ENCODE measurements around the gene MBNL3.
"Not testable (repeated sequence)": the region's sequence is repeated elsewhere in the genome, so short reads cannot be mapped to it uniquely, and the experiment has no call there.

Gene MBNL3

GRCh38 chrX:132367984-132368383 is 120.9 kb downstream of the MBNL3 start:
- DNase-seq: no peak

- DNase-seq: no peak
Measured at GRCh38 chrX:132367314-132367713, 121.5 kb downstream of the MBNL3 start.

- no peak for DNase-seq
Measured at GRCh38 chrX:132365490-132365889, 123.3 kb downstream of the MBNL3 start.

DNA sequence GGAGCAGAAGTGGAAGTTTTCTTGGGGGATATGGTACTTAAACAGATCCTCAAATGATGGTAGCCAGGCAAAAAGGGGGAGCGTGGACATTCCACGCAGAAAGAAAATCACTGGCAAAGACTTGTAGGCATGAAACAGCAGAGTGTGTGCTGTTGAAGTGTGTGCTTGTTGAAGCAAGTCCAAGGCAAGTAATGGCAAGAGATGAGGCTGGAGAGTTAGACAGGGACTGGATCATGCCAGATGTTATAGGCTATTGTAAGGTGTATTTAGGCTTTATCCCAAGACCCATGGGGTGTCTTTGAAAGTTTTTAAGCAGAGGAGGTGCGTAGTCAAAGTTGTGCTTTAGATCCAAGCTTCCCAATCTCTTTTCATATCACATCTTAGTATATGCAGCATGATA is 124.5 kb downstream of the MBNL3 start:
- DNase-seq: no peak

GRCh38 chrX:132353430-132353829 is 135.4 kb downstream of the MBNL3 start:
- no peak for DNase-seq

DNA sequence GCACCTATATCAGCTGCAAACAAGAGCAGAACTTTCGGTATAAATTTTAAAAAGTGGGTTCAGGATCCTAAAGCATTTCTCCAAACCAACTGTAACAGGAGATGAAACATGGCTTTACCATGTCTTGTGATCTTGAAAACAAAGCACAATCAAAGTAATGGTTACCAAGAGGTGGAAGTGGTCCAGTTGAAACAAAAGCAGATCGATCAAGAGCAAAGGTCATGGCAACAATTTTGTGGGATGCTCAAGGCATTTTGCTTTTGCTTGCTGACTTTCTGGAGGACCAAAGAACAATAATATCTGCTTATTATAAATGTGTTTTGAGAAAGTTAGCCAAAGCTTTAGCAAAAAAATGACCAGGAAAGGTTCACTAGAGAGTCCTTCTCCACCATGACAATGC is 152.7 kb downstream of the MBNL3 start:
- no peak for DNase-seq

DNA sequence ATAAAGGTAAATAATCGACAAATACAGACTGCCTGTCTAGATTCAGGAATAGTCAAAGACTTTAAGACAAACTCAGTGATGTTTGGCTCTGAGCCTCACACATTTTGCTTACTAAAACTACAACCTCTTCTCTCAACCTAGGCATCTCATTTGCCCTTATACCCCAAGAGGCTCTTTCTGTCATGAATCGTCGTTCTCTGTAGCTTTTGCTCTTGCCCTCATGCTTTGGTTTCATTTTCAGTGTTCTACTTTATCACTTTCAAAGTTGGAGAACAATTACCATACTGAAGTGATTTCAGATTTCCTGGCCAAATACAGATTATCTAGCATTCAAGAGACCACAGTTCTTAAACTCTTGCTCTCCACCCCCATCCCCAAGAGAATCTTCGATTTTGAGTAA is 155.5 kb downstream of the MBNL3 start:
- DNase-seq: no peak

GRCh38 chrX:132331532-132331931 is 157.3 kb downstream of the MBNL3 start:
- DNase-seq: no peak

DNA sequence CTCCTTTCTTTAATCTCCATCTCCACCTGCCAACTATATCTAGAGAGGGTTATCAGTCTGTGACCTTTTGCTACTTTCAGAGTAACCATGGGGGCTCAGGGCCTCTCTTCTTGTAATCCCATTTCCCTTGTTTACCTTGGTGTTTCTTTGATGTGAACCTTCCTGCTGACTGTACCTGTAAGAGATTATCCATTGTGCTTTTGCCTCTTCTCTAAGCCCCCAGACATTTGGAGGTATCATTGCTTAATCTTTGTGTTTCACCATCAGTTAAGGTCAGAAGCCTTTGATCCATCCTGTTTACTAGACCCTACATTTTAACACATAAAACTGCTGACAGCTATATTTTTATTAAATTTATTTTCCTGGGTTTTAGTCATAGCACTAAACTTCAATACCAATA is 157.8 kb downstream of the MBNL3 start:
- DNase-seq: no peak

GRCh38 chrX:132330156-132330729 is 158.6 kb downstream of the MBNL3 start:
- DNase-seq: no peak

GRCh38 chrX:132326960-132327359 is 161.9 kb downstream of the MBNL3 start:
- not testable (repeated sequence) for DNase-seq

All from activated CD4-positive, alpha-beta T cell treated with anti-CD3 and anti-CD28 coated beads, Interleukin-2, amount 50 U/mL, for 4 hours (primary cell).